Thyroid gland (tissue), 4 donors: Measurements from ENCODE around the gene ST8SIA2.

Experiments
- CTCF ChIP-seq, 6 experiments: fragments of 200-600 bp in 3 of 6; fragments of 450-650 bp in 3 of 6; sonication (generic) in 3 of 6; IDR thresholded peaks; one replicate each; pipeline ENCODE4 v1.5.1; 2016 to 2019; ENCODE audit warnings: antibody characterized with exemption in 6 of 6, mild to moderate bottlenecking in 2 of 6, inconsistent platforms in 1 of 6, moderate library complexity in 1 of 6
- POLR2A ChIP-seq, 2 donors: fragments of 450-650 bp; IDR thresholded peaks; one replicate each; pipeline ENCODE4 v1.6.1; 2017; ENCODE audit warnings: antibody characterized with exemption in 2 of 2, mild to moderate bottlenecking in 2 of 2, moderate library complexity in 1 of 2

GRCh38 chr15:92393071-92393979 lies at the start of gene ST8SIA2:
- no peak for TF ChIP-seq CTCF (IDR thresholded peaks at IDR 0.05)
- TF ChIP-seq POLR2A (IDR thresholded peaks at IDR 0.05), result no peak
